TTC549 (cell line): ENCODE measurements around the gene DDIT3.

Experiments used
- FAIRE-seq: peaks from 2 replicates; lab custom pipeline; 2012; peaks lifted over from hg19 to GRCh38; lab: Jason Lieb, UNC

The DDIT3 gene

DNA sequence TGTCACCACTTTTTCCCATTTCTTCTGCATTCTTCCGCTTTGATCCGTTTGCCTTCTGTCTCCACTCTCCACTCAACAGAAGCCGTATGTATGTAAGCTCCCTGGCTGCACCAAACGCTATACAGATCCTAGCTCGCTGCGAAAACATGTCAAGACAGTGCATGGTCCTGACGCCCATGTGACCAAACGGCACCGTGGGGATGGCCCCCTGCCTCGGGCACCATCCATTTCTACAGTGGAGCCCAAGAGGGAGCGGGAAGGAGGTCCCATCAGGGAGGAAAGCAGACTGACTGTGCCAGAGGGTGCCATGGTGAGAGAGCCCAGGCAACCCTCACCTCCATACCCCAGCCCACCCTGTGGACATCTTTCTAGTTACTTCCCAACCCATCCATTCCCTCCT is 52.4 kb downstream of the DDIT3 start:
- no peak for FAIRE-seq

GRCh38 chr12:57467212-57467874 is 53.0 kb downstream of the DDIT3 start:
- no peak for FAIRE-seq
